SK-N-SH (cell line): Measurements from ENCODE around the gene TAS1R3. TPM values are rescaled to one million over a fixed set of nuclear protein-coding genes. Genes with fewer than 3 reads are reported as not detected.

Source experiments
- CTCF ChIA-PET: fragments of 300-600, 350-600 bp; formaldehyde crosslinking; extraction: SDS; loops from one replicate; lab custom pipeline; 2021; lab: Yijun Ruan, JAX
- POLR2A ChIA-PET: fragments of 350-600 bp; sonication (Branson Sonifier 250); formaldehyde crosslinking; extraction: SDS; loops from one replicate; lab custom pipeline; 2020; ENCODE audit warnings: antibody characterized with exemption, inconsistent platforms; lab: Yijun Ruan, JAX
- DNase-seq: peaks from one replicate; pipeline ENCODE4 v3.0.0; 2012
- H2AFZ ChIP-seq: fragments of 200-600 bp; sonication (generic); 2 replicates; pipeline ENCODE4 v1.8.1; 2016; ENCODE audit warnings: antibody characterized with exemption, mild to moderate bottlenecking, low read depth
- H3F3A ChIP-seq: fragments of 200-600 bp; sonication (generic); replicated peaks from 2 replicates; pipeline ENCODE3; 2016; ENCODE audit warnings: antibody characterized with exemption, mild to moderate bottlenecking; ENCODE audit not compliant: insufficient read depth
- H3K27ac ChIP-seq, 2 experiments: fragments of 200-500 bp in 1 of 2; fragments of 200-600 bp in 1 of 2; sonication (Bioruptor generic) in 1 of 2; sonication (generic), shearing (Covaris generic) in 1 of 2; 2 replicates each; pipeline versions ENCODE4 v1.5.1 to v1.6.1; 2014 to 2016; ENCODE audit warnings: low read depth in 2 of 2, inconsistent platforms in 1 of 2, low read length in 1 of 2, mild to moderate bottlenecking in 1 of 2, mixed read lengths in 1 of 2
- H3K27me3 ChIP-seq: fragments of 200-600 bp; sonication (generic), shearing (Covaris generic); 2 replicates; pipeline ENCODE4 v1.6.1; 2016; ENCODE audit warnings: mixed run types; ENCODE audit not compliant: insufficient read depth
- H3K36me3 ChIP-seq, 2 experiments: fragments of 200-500 bp in 1 of 2; fragments of 200-600 bp in 1 of 2; sonication (Bioruptor generic) in 1 of 2; sonication (generic) in 1 of 2; replicated peaks in 1 of 2; 2 replicates each; pipeline versions ENCODE3 to v1.5.1; 2014 to 2016; ENCODE audit warnings: low read length in 1 of 2, mild to moderate bottlenecking in 1 of 2; ENCODE audit not compliant: insufficient read depth in 2 of 2, control insufficient read depth in 1 of 2
- H3K4me1 ChIP-seq, 2 experiments: fragments of 200-500 bp in 1 of 2; fragments of 200-600 bp in 1 of 2; sonication (Bioruptor generic) in 1 of 2; sonication (generic), shearing (Covaris generic) in 1 of 2; 2 replicates each; pipeline versions ENCODE4 v1.5.1 to v1.6.1; 2014 to 2016; ENCODE audit warnings: low read depth in 1 of 2, low read length in 1 of 2, mixed run types in 1 of 2; ENCODE audit not compliant: insufficient read depth in 2 of 2, control insufficient read depth in 1 of 2
- H3K4me2 ChIP-seq: fragments of 200-600 bp; sonication (generic), shearing (Covaris generic); 2 replicates; pipeline ENCODE4 v1.6.1; 2017; ENCODE audit warnings: mixed run types
- H3K4me3 ChIP-seq, 2 experiments: fragments of 200-500 bp in 1 of 2; fragments of 200-600 bp in 1 of 2; sonication (Bioruptor generic) in 1 of 2; sonication (generic), shearing (Covaris generic) in 1 of 2; 2 replicates each; pipeline versions ENCODE4 v1.5.1 to v1.8.1; 2014 to 2016; ENCODE audit warnings: low read depth in 2 of 2, inconsistent platforms in 1 of 2, low read length in 1 of 2, mild to moderate bottlenecking in 1 of 2, mixed read lengths in 1 of 2, moderate library complexity in 1 of 2
- H3K79me2 ChIP-seq: fragments of 200-600 bp; sonication (generic); 2 replicates; pipeline ENCODE4 v1.8.1; 2017; ENCODE audit warnings: mild to moderate bottlenecking; ENCODE audit not compliant: insufficient read depth
- H3K9ac ChIP-seq: fragments of 200-600 bp; sonication (generic); 2 replicates; pipeline ENCODE4 v1.6.1; 2017; ENCODE audit warnings: mixed run types
- H3K9me2 ChIP-seq: fragments of 200-600 bp; sonication (generic); 2 replicates; pipeline ENCODE4 v1.6.1; 2017; ENCODE audit warnings: mixed run types
- H3K9me3 ChIP-seq: fragments of 200-600 bp; sonication (generic); 2 replicates; pipeline ENCODE4 v1.6.1; 2017; ENCODE audit warnings: mixed run types, mild to moderate bottlenecking, moderate library complexity
- H4K20me1 ChIP-seq: fragments of 200-600 bp; sonication (generic); 2 replicates; pipeline ENCODE4 v1.6.1; 2017; ENCODE audit warnings: mild to moderate bottlenecking, mixed run types; ENCODE audit not compliant: insufficient read depth
- CTCF ChIP-seq: fragments of 200-600 bp; sonication (generic); IDR thresholded peaks from 2 replicates; pipeline ENCODE4 v1.6.1; 2017; ENCODE audit warnings: antibody characterized with exemption, mild to moderate bottlenecking, moderate library complexity
- FOSL2 ChIP-seq: IDR thresholded peaks from 2 replicates; pipeline ENCODE4 v1.4.0; 2012; ENCODE audit warnings: low read depth, mild to moderate bottlenecking, moderate library complexity, borderline replicate concordance
- GATA2 ChIP-seq: sonication (generic); formaldehyde crosslinking; IDR thresholded peaks from 2 replicates; pipeline ENCODE4 v1.5.0; 2020; ENCODE audit warnings: mild to moderate bottlenecking, missing genetic modification reagents
- MXI1 ChIP-seq: IDR thresholded peaks from 2 replicates; pipeline ENCODE4 v1.6.1; 2012; ENCODE audit warnings: mild to moderate bottlenecking, low read depth, low read length, improper control_type of control experiment
- NFIC ChIP-seq: IDR thresholded peaks from 2 replicates; pipeline ENCODE4 v1.4.0; 2012; ENCODE audit warnings: borderline replicate concordance
- NRF1 ChIP-seq: IDR thresholded peaks from 2 replicates; pipeline ENCODE4 v1.6.1; 2012; ENCODE audit warnings: low read depth, mild to moderate bottlenecking, low read length
- PBX3 ChIP-seq: IDR thresholded peaks from 2 replicates; pipeline ENCODE4; 2012
- POLR2AphosphoS5 ChIP-seq: IDR thresholded peaks from 2 replicates; pipeline ENCODE4 v1.6.1; 2012; ENCODE audit warnings: low read depth, low read length
- RCOR1 ChIP-seq: fragments of 150-350 bp; IDR thresholded peaks from 2 replicates; pipeline ENCODE4 v1.6.1; 2017; ENCODE audit warnings: antibody characterized with exemption, low read length
- SIN3A ChIP-seq: IDR thresholded peaks from 2 replicates; pipeline ENCODE4 v1.6.1; 2012; ENCODE audit warnings: low read depth, mild to moderate bottlenecking, low read length, moderate library complexity, borderline replicate concordance
- TAF1 ChIP-seq: IDR thresholded peaks from 2 replicates; pipeline ENCODE4 v1.6.1; 2012; ENCODE audit warnings: low read depth, mild to moderate bottlenecking, low read length, moderate library complexity, borderline replicate concordance
- YY1 ChIP-seq: IDR thresholded peaks from 2 replicates; pipeline ENCODE4 v1.4.0; 2012; ENCODE audit warnings: low read depth, mild to moderate bottlenecking
- WGBS: methylation state at CpG from one replicate; pipeline ENCODE4 v1.1.6; 2017; ENCODE audit warnings: low lambda C conversion rate; 5-methylcytosine and 5-hydroxymethylcytosine counted together
- polyA plus RNA-seq, 3 experiments: library from polyadenylated mRNA; depleted of rRNA; stranded (reverse); fragments of >200 nt; gene quantifications; 2 replicates each; pipeline ENCODE4 v1.2.3, GENCODE V29; 2012
- TF ChIP-seq, protein P1 (sequence below): IDR thresholded peaks from 2 replicates; pipeline ENCODE4 v1.6.1; 2012; ENCODE audit warnings: mild to moderate bottlenecking, low read depth, low read length, moderate library complexity
- TF ChIP-seq, protein P2 (sequence below): IDR thresholded peaks from 2 replicates; pipeline ENCODE4 v1.4.0; 2012; ENCODE audit warnings: low read depth
- TF ChIP-seq, protein P3 (sequence below): fragments of 150-350 bp; IDR thresholded peaks from 2 replicates; pipeline ENCODE4 v1.6.1; 2016; ENCODE audit warnings: mild to moderate bottlenecking, low read depth, low read length

The TAS1R3 gene
- polyA plus RNA-seq, 1 of the 3 experiments (the other 2 are of a cell fraction): 0.08 TPM

DNA sequence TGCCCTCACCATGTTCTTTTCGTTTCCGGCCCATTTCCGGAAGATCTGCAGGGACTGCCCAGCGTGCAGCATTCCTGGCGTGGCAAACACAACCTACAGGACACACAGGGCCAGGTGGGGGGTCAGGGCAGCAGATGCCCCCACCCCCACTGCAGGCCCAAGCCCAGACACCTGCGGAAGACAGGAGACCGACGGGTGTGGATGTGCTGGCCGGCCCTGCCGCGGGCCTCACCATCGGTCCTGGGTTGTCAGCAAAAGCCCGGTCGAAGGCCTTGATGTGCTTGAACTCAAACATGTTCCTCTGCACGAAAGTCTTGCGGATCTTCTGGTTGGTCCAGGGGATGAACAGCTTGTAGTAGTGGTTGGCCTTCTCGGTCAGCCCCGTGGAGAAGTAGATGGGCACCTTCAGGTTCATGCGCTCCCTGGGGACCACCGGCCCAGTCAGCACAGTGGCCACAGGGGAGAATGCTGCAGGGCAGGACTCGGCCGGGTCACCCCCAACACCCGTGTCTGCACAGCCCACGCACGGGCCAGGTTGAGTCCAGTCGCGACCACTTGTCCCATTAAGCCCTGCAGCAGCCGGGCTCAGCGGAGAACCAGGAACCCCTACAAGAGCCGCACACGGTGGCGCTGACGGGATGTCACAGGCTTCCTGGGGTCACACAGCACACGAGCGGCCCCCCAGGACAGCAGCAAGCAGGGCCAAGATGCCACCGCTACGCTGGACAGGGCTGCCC, 17.4 kb upstream of the TAS1R3 start:
- no peak overlapping the region for H3K9ac ChIP-seq
- TF ChIP-seq TAF1: no peak
- TF ChIP-seq MXI1: no peak
- no peak for TF ChIP-seq NRF1
- no peak for TF ChIP-seq NFIC
- no peak for TF ChIP-seq GATA2 (CRISPR knock-in tag)
- no peak for TF ChIP-seq FOSL2
- TF ChIP-seq PBX3: no peak
- ChIA-PET CTCF (interaction anchor here (0.6 to 3.7 kb wide), 4 partner anchors 22 to 188 kb away, joined by 3 to 13 read pairs (median 4); no protein-coding TSS in a partner anchor), POLR2A (interaction anchor here (0.6 to 0.9 kb wide), 2 partner anchors 18 to 63 kb away, joined by 3 read pairs; no protein-coding TSS in a partner anchor)
- H3K9me3 ChIP-seq: no peaks in the 10 kb centered on the region
- no peak overlapping the region for H3K4me3 ChIP-seq
- H3K27ac ChIP-seq: no peak overlapping the region
- no peaks in the 10 kb centered on the region for H3K27me3 ChIP-seq
- H3K9me2 ChIP-seq: no peaks in the 10 kb centered on the region
- H3F3A ChIP-seq: peaks cover 11% of the 10 kb centered on the region
- H3K4me2 ChIP-seq: no peak overlapping the region
- DNase-seq: no peak
- peaks cover 33% of the 10 kb centered on the region for H3K79me2 ChIP-seq
- H4K20me1 ChIP-seq: peaks cover 24% of the 10 kb centered on the region
- H3K36me3 ChIP-seq: peaks cover 12 to 57% of the 10 kb centered on the region in 2 experiments
- H3K4me1 ChIP-seq: peaks cover 4 to 8% of the 10 kb centered on the region in 2 experiments; a peak in 2 of 4 replicates
- 91% methylated on average over 9 of the region's 37 CpGs for WGBS
- no peak overlapping the region for H2AFZ ChIP-seq

DNA sequence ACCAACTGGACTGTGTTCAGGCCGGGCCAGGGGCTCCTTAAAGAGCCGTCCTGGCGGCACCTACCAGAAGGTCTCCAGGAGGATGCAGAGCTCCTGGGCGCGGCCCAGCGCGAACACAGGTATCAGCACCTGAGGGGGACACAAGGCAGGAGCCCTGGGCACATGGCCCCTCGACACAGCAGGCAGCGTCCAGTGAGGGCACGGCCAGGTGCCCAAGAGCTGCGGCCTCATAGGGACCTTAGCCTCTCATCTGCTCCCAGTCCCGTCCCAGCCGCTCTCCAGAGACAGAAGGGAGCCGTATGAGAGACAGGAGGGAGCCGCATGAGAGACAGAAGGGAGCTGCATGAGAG, 16.9 kb upstream of the TAS1R3 start:
- POLR2A ChIA-PET: interaction anchor here (0.9 kb wide), 1 partner anchor 18 kb away, joined by 3 read pairs; no protein-coding TSS in a partner anchor
- H3F3A ChIP-seq: peaks cover 14% of the 10 kb centered on the region
- H3K9me3 ChIP-seq: no peaks in the 10 kb centered on the region
- peaks cover 38% of the 10 kb centered on the region for H3K79me2 ChIP-seq
- H3K4me2 ChIP-seq: no peak overlapping the region
- H4K20me1 ChIP-seq: peaks cover 30% of the 10 kb centered on the region
- peaks cover 12 to 62% of the 10 kb centered on the region in 2 experiments for H3K36me3 ChIP-seq
- TF ChIP-seq FOSL2 (no peak), RCOR1 (no peak), SIN3A (no peak), POLR2AphosphoS5 (no peak), CTCF (no peak), YY1 (no peak), NFIC (no peak)
- TF ChIP-seq, protein P1, sequence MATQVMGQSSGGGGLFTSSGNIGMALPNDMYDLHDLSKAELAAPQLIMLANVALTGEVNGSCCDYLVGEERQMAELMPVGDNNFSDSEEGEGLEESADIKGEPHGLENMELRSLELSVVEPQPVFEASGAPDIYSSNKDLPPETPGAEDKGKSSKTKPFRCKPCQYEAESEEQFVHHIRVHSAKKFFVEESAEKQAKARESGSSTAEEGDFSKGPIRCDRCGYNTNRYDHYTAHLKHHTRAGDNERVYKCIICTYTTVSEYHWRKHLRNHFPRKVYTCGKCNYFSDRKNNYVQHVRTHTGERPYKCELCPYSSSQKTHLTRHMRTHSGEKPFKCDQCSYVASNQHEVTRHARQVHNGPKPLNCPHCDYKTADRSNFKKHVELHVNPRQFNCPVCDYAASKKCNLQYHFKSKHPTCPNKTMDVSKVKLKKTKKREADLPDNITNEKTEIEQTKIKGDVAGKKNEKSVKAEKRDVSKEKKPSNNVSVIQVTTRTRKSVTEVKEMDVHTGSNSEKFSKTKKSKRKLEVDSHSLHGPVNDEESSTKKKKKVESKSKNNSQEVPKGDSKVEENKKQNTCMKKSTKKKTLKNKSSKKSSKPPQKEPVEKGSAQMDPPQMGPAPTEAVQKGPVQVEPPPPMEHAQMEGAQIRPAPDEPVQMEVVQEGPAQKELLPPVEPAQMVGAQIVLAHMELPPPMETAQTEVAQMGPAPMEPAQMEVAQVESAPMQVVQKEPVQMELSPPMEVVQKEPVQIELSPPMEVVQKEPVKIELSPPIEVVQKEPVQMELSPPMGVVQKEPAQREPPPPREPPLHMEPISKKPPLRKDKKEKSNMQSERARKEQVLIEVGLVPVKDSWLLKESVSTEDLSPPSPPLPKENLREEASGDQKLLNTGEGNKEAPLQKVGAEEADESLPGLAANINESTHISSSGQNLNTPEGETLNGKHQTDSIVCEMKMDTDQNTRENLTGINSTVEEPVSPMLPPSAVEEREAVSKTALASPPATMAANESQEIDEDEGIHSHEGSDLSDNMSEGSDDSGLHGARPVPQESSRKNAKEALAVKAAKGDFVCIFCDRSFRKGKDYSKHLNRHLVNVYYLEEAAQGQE: no peak
- TF ChIP-seq, protein P2, sequence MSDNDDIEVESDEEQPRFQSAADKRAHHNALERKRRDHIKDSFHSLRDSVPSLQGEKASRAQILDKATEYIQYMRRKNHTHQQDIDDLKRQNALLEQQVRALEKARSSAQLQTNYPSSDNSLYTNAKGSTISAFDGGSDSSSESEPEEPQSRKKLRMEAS: no peak
- TF ChIP-seq, protein P3, sequence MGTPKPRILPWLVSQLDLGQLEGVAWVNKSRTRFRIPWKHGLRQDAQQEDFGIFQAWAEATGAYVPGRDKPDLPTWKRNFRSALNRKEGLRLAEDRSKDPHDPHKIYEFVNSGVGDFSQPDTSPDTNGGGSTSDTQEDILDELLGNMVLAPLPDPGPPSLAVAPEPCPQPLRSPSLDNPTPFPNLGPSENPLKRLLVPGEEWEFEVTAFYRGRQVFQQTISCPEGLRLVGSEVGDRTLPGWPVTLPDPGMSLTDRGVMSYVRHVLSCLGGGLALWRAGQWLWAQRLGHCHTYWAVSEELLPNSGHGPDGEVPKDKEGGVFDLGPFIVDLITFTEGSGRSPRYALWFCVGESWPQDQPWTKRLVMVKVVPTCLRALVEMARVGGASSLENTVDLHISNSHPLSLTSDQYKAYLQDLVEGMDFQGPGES: no peak
- H3K4me1 ChIP-seq: peaks cover 4 to 6% of the 10 kb centered on the region in 2 experiments; a peak in 2 of 4 replicates
- WGBS: 96% methylated on average over 4 of the region's 15 CpGs
- no peak overlapping the region for H3K9ac ChIP-seq
- H3K27ac ChIP-seq: no peak overlapping the region
- no peak overlapping the region for H3K4me3 ChIP-seq
- CTCF ChIA-PET: interaction anchor here (0.6 to 3.7 kb wide), 4 partner anchors 22 to 187 kb away, joined by 3 to 13 read pairs (median 4); no protein-coding TSS in a partner anchor
- no peaks in the 10 kb centered on the region for H3K9me2 ChIP-seq
- no peak for DNase-seq
- H2AFZ ChIP-seq: no peak overlapping the region
- no peaks in the 10 kb centered on the region for H3K27me3 ChIP-seq
